ENCODE data around the gene PHLPP1.

Gene PHLPP1

DNA sequence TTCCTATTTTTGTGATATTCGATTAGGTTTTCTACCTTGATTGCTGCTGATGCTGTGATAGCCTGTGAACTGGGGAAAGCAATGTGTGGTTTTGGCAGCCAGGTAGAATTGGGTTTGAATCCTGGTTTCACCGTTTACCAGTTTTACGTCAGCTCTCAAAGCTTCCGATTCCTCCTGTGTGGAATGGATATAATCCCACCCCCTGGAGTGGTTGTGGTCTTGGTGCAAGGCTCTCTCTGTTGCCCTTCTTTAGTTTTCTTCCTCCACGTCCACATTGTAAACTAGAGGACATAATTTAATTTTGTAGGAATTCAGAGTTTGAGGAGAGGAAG lies 45.0 kb downstream of the PHLPP1 start:
- Histone ChIP-seq H3K27me3 (no peaks in the 10 kb centered on the region), H3K36me3 (no peaks in the 10 kb centered on the region), H3K27ac (no peak overlapping the region), H3K4me1 (ENCODE audit: control insufficient read depth in 1 of 2, insufficient read depth in 1 of 2, low read depth in 1 of 2, low read length in 1 of 2) (no peaks in the 10 kb centered on the region), H3K4me3 (ENCODE audit: low read depth in 1 of 2, low read length in 1 of 2) (no peak overlapping the region), H3K9me3 (no peaks in the 10 kb centered on the region)
- TF ChIP-seq, protein P1, sequence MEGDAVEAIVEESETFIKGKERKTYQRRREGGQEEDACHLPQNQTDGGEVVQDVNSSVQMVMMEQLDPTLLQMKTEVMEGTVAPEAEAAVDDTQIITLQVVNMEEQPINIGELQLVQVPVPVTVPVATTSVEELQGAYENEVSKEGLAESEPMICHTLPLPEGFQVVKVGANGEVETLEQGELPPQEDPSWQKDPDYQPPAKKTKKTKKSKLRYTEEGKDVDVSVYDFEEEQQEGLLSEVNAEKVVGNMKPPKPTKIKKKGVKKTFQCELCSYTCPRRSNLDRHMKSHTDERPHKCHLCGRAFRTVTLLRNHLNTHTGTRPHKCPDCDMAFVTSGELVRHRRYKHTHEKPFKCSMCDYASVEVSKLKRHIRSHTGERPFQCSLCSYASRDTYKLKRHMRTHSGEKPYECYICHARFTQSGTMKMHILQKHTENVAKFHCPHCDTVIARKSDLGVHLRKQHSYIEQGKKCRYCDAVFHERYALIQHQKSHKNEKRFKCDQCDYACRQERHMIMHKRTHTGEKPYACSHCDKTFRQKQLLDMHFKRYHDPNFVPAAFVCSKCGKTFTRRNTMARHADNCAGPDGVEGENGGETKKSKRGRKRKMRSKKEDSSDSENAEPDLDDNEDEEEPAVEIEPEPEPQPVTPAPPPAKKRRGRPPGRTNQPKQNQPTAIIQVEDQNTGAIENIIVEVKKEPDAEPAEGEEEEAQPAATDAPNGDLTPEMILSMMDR (IDR thresholded peaks at IDR 0.05), result no peak

DNA sequence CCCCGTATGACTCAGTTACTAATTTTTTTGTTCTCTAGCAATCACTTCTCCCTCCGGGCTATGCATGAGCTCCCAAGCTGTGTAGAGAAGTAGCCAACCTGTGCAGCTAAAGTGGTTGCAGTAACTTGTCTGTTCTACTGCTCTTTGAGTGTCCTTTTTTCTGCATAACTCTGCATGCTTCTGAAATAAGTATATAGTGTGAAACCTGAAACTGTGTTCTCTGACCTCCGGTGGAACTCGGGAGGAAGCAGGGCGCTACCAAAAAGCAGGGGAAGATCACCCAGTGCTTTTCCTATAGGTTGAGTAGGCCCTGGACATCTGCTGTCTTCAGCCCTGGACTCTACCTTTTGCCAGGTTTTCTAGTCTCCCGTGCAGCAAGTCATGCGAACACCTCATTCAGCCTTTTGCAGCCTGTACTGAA lies 47.8 kb downstream of the PHLPP1 start:
- H3K27ac ChIP-seq, result no peak overlapping the region
- H3K9me3 ChIP-seq, result no peaks in the 10 kb centered on the region
- H3K27me3 ChIP-seq, result no peaks in the 10 kb centered on the region
- no peak overlapping the region for H3K4me3 ChIP-seq (ENCODE audit: low read depth in 1 of 2, low read length in 1 of 2)
- no peaks in the 10 kb centered on the region for H3K4me1 ChIP-seq (ENCODE audit: control insufficient read depth in 1 of 2, insufficient read depth in 1 of 2, low read depth in 1 of 2, low read length in 1 of 2)
- TF ChIP-seq, protein P1 (IDR thresholded peaks at IDR 0.05), result no peak
- no peaks in the 10 kb centered on the region for H3K36me3 ChIP-seq

DNA sequence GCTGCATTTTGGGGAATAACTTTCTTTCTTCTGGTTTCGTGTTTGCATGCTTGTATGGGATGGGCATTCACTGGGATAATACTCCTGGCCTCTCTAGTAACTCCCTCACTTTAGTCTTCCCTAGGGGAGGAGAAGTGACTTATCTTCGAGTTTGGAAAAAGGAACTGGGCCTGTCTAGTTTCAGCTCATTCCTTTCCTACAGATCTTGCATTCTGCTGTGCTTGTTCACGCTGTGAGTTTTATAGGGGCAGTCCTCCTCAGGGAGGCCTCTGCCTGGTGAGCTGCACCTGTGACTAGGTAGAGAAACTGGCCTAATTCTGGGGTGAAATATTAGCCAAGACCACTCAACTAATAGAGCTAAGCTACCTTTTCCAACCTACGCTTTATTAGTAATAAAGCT lies 50.9 kb downstream of the PHLPP1 start:
- Histone ChIP-seq H3K36me3 (no peaks in the 10 kb centered on the region), H3K27ac (no peak overlapping the region), H3K4me3 (ENCODE audit: low read depth in 1 of 2, low read length in 1 of 2) (no peak overlapping the region), H3K27me3 (no peaks in the 10 kb centered on the region), H3K9me3 (no peaks in the 10 kb centered on the region), H3K4me1 (ENCODE audit: control insufficient read depth in 1 of 2, insufficient read depth in 1 of 2, low read depth in 1 of 2, low read length in 1 of 2) (no peaks in the 10 kb centered on the region)
- TF ChIP-seq, protein P1 (IDR thresholded peaks at IDR 0.05), result no peak

DNA sequence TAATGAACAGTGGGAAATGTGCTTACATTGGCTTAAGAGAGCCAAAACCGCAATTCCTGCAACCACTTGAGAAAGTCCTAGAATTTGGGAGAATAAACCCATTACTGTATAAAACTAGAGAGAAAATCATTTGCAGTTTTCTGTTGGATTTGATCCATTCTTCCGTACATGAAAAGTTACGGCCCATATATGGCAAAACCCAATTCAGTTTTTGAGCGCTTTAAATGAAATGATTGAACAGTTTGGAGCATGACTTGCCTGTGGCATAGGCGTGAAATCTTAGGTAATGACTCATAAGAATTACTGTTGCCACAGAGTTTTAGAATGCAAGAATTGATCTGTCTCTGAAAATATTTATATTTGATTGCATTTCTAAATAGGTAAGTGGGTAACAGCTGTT lies 52.0 kb downstream of the PHLPP1 start:
- Histone ChIP-seq H3K4me3 (ENCODE audit: low read depth in 1 of 2, low read length in 1 of 2) (no peak overlapping the region), H3K27ac (no peak overlapping the region), H3K9me3 (no peaks in the 10 kb centered on the region), H3K27me3 (no peaks in the 10 kb centered on the region), H3K4me1 (ENCODE audit: control insufficient read depth in 1 of 2, insufficient read depth in 1 of 2, low read depth in 1 of 2, low read length in 1 of 2) (peaks cover 0 to 6% of the 10 kb centered on the region in 2 experiments), H3K36me3 (no peaks in the 10 kb centered on the region)
- TF ChIP-seq, protein P1 (IDR thresholded peaks at IDR 0.05), result no peak

DNA sequence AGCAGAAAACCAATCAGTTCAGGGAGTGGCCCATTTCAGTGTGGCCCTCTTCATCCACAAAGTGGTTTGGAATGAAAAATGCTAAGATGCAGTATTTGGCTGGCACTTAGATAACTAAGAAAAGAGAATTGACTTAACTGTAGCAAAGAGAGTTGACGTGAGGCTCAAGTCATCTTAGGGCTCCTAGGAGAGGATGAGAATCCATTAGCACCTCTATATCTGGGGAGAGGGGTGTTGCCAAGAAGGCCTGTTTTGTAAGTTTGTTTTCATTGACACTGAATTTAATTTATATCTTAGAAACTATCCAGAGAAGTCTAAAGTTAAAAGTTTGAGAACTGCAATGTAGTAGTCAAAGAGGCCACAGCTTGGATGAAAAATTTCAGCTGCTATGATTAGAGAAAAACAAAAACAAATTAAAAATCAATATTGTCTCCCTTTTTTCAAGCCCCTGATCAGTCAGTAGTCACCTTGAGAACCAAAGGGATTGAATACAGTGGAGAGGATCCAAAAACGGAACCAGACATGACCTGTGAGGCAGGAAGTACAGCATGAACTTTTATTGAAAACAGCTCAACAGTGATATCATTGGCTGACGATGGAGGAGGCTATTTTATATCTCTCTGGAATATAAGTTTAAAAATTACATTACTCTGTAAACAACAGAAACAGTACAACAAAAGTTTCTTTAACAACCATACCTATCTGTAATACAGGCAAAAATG lies 52.7 kb downstream of the PHLPP1 start:
- Histone ChIP-seq H3K4me3 (ENCODE audit: low read depth in 1 of 2, low read length in 1 of 2) (no peak overlapping the region), H3K27me3 (no peaks in the 10 kb centered on the region), H3K9me3 (no peaks in the 10 kb centered on the region), H3K4me1 (ENCODE audit: control insufficient read depth in 1 of 2, insufficient read depth in 1 of 2, low read depth in 1 of 2, low read length in 1 of 2) (peaks cover 0 to 6% of the 10 kb centered on the region in 2 experiments), H3K36me3 (no peaks in the 10 kb centered on the region), H3K27ac (no peak overlapping the region)
- TF ChIP-seq, protein P1 (IDR thresholded peaks at IDR 0.05), result no peak

Measured in neutrophil (primary cell).